Measurements from ENCODE around the gene DNAJC19.

DNAJC19 gene

GRCh38 chr3:180934638-180935037 lies 54.9 kb downstream of the DNAJC19 start:
- no peak overlapping the region for H3K4me2 ChIP-seq (ENCODE audit: insufficient read depth, low read length, poor library complexity, severe bottlenecking)
- no peak overlapping the region for H3K4ac ChIP-seq (ENCODE audit: low read length)
- H3K27me3 ChIP-seq (ENCODE audit: control insufficient read depth in 3 of 3, insufficient read depth in 3 of 3, low read depth in 1 of 3, low read length in 3 of 3), result no peaks in the 10 kb centered on the region
- H3K27ac ChIP-seq (replicated peaks; ENCODE audit: low read length), result no peak overlapping the region
- H2BK12ac ChIP-seq (ENCODE audit: low read length), result no peak overlapping the region
- no peak overlapping the region for H3K9ac ChIP-seq (ENCODE audit: low read depth, low read length, poor library complexity)
- no peak overlapping the region for H3K23ac ChIP-seq (ENCODE audit: low read depth, low read length, poor library complexity)
- no peak overlapping the region for H3K4me3 ChIP-seq (ENCODE audit: low read length in 2 of 2)
- H2AK5ac ChIP-seq (ENCODE audit: low read depth, low read length), result no peak overlapping the region
- peaks cover 2 to 72% of the 10 kb centered on the region in 2 donors for H3K36me3 ChIP-seq (replicated peaks in 1 of 2; ENCODE audit: control insufficient read depth in 2 of 2, insufficient read depth in 2 of 2, low read length in 2 of 2)
- H3K4me1 ChIP-seq (ENCODE audit: control insufficient read depth in 2 of 2, insufficient read depth in 1 of 2, low read depth in 1 of 2, low read length in 2 of 2), result no peaks in the 10 kb centered on the region
- H3K79me1 ChIP-seq (ENCODE audit: low read depth, low read length), result peaks cover 11% of the 10 kb centered on the region
- H4K91ac ChIP-seq (ENCODE audit: low read depth, low read length, poor library complexity), result no peak overlapping the region
- WGBS, 2 donors (ENCODE audit: extremely low coverage in 2 of 2, insufficient read length in 2 of 2, insufficient replicate concordance in 1 of 2), result no CpG with 5 or more reads among the region's 1 CpG
- H3K14ac ChIP-seq (ENCODE audit: low read length), result no peak overlapping the region
- no peak for DNase-seq (ENCODE audit: low spot score)
- H2AFZ ChIP-seq (ENCODE audit: low read length), result no peak overlapping the region
- H4K8ac ChIP-seq (ENCODE audit: low read depth, low read length), result no peak overlapping the region
- H2BK15ac ChIP-seq (ENCODE audit: low read length), result no peak overlapping the region
- no peak overlapping the region for H2BK5ac ChIP-seq (ENCODE audit: low read length)
- no peak overlapping the region for H2BK120ac ChIP-seq (ENCODE audit: low read depth, low read length)
- H3K9me3 ChIP-seq (replicated peaks in 1 of 2; ENCODE audit: control insufficient read depth in 2 of 2, insufficient read depth in 1 of 2, low read depth in 1 of 2, low read length in 2 of 2), result no peaks in the 10 kb centered on the region
- no peak overlapping the region for H3K18ac ChIP-seq (ENCODE audit: low read length)

Measured in neuronal stem cell (in vitro differentiated cells).